ENCODE measurements around the gene BIN2. TPM values are rescaled to one million over a fixed set of nuclear protein-coding genes. Genes with fewer than 3 reads are reported as not detected.

The BIN2 gene
- total and polyA plus RNA-seq, 9 of the 15 experiments (the other 6 are each of a cell fraction or from before 2014, with no cell fraction given): 0.04 to 0.39 (median 0.25) TPM; not detected in 1

- no peak for TF ChIP-seq REST (IDR thresholded peaks at IDR 0.05; ENCODE audit: borderline replicate concordance)
- TF ChIP-seq REST (CRISPR knock-in tag; IDR thresholded peaks at IDR 0.05; ENCODE audit: low read depth): no peak
- TF ChIP-seq HNRNPUL1 (IDR thresholded peaks at IDR 0.05; ENCODE audit: low read length): no peak
- no peak for TF ChIP-seq HNRNPK (IDR thresholded peaks at IDR 0.05; ENCODE audit: low read depth, low read length, poor library complexity, severe bottlenecking)
- peak; percentile 67 for TF ChIP-seq MEIS2 (IDR thresholded peaks at IDR 0.05; ENCODE audit: partially characterized antibody)
- TF ChIP-seq CREB3 (tag; conservative IDR thresholded peaks at IDR 0.05; ENCODE audit: low read depth): peak; percentile 57; the same call in 1 of the 2 replicates
- TF ChIP-seq EWSR1 (IDR thresholded peaks at IDR 0.05; ENCODE audit: borderline replicate concordance, low read depth, partially characterized antibody): no peak
- no peak for TF ChIP-seq MCM3 (IDR thresholded peaks at IDR 0.05)
- peak; percentile 35 for TF ChIP-seq KDM5B (IDR thresholded peaks at IDR 0.05; ENCODE audit: insufficient replicate concordance, low read depth, low read length)
- TF ChIP-seq MLLT1 (IDR thresholded peaks at IDR 0.05): peak; percentile 71 to 87; a peak in 3 of 4 replicates
- no peak for TF ChIP-seq MYBL2 (IDR thresholded peaks at IDR 0.05; ENCODE audit: low read depth)
- no peak for TF ChIP-seq MYBL2 (CRISPR knock-in tag; IDR thresholded peaks at IDR 0.05; ENCODE audit: borderline replicate concordance)
- TF ChIP-seq SNAPC5 (CRISPR knock-in tag; IDR thresholded peaks at IDR 0.05): no peak
- no peak for TF ChIP-seq ZBTB8A (IDR thresholded peaks at IDR 0.05; ENCODE audit: partially characterized antibody)
- no peak for TF ChIP-seq ZNF12 (CRISPR knock-in tag; IDR thresholded peaks at IDR 0.05)
- peak; percentile 49 for TF ChIP-seq HDAC3 (IDR thresholded peaks at IDR 0.05; ENCODE audit: borderline replicate concordance, partially characterized antibody)
- TF ChIP-seq RBM14 (IDR thresholded peaks at IDR 0.05; ENCODE audit: borderline replicate concordance, insufficient read depth, low read depth, low read length): no peak
These were observed 2.9 kb upstream of the BIN2 start (continued) for GRCh38 chr12:51326698-51327439.

Data from K562 (cell line).